Neural progenitor cell (in vitro differentiated cells): ENCODE data around the gene TMEM41B. TPM values are rescaled to one million over a fixed set of nuclear protein-coding genes. Genes with fewer than 3 reads are reported as not detected.

Source experiments
- DNase-seq: peaks from one replicate; pipeline ENCODE4 v3.0.0-alpha.2; 2016; ENCODE audit warnings: low spot score
- H2AFZ ChIP-seq: fragments of 200-600 bp; sonication (generic); replicated peaks from 2 replicates; pipeline ENCODE4 v1.6.1; 2016; ENCODE audit warnings: antibody characterized with exemption
- H3F3A ChIP-seq: fragments of 200-600 bp; sonication (generic); 2 replicates; pipeline ENCODE4 v1.6.1; 2016; ENCODE audit warnings: antibody characterized with exemption, low read depth
- H3K27ac ChIP-seq: fragments of 200-600 bp; sonication (generic); 2 replicates; pipeline ENCODE4 v1.5.1; 2016; ENCODE audit warnings: mild to moderate bottlenecking
- H3K27me3 ChIP-seq: fragments of 200-600 bp; sonication (generic); 2 replicates; pipeline ENCODE4 v1.6.1; 2016; ENCODE audit warnings: mild to moderate bottlenecking, moderate library complexity
- H3K36me3 ChIP-seq: fragments of 200-600 bp; sonication (generic); 2 replicates; pipeline ENCODE4 v1.5.1; 2016
- H3K4me1 ChIP-seq: fragments of 200-600 bp; sonication (generic); 2 replicates; pipeline ENCODE4 v1.6.1; 2016; ENCODE audit warnings: mixed run types
- H3K4me2 ChIP-seq: fragments of 200-600 bp; sonication (generic); 2 replicates; pipeline ENCODE4 v1.6.1; 2016
- H3K4me3 ChIP-seq: fragments of 200-600 bp; sonication (generic); 2 replicates; pipeline ENCODE4 v1.5.1; 2016
- H3K79me2 ChIP-seq: fragments of 200-600 bp; sonication (generic); 2 replicates; pipeline ENCODE4 v1.6.1; 2016; ENCODE audit warnings: low read depth
- H3K9ac ChIP-seq: fragments of 200-600 bp; sonication (generic); 2 replicates; pipeline ENCODE4 v1.6.1; 2016
- H3K9me3 ChIP-seq: fragments of 200-600 bp; sonication (generic); 2 replicates; pipeline ENCODE4 v1.5.1; 2016; ENCODE audit warnings: low read depth
- H4K20me1 ChIP-seq: fragments of 200-600 bp; sonication (generic); 2 replicates; pipeline ENCODE4 v1.6.1; 2016; ENCODE audit warnings: low read depth
- H3K27ac Mint-ChIP-seq: 3 replicates; pipeline ENCODE4 v1.8.0; 2021; ENCODE audit warnings: mixed read lengths
- H3K27me3 Mint-ChIP-seq: 2 replicates; pipeline ENCODE4 v1.8.0; 2022; ENCODE audit warnings: low read depth, mild to moderate bottlenecking, inconsistent platforms, moderate library complexity, mixed read lengths; ENCODE audit not compliant: insufficient read depth
- H3K36me3 Mint-ChIP-seq: 3 replicates; pipeline ENCODE4 v1.8.0; 2021; ENCODE audit warnings: mixed read lengths
- H3K4me1 Mint-ChIP-seq: 3 replicates; pipeline ENCODE4 v1.8.0; 2021; ENCODE audit warnings: mixed read lengths
- H3K4me3 Mint-ChIP-seq: 3 replicates; pipeline ENCODE4 v1.8.0; 2021; ENCODE audit warnings: mild to moderate bottlenecking, moderate library complexity, mixed read lengths
- H3K9me3 Mint-ChIP-seq: 3 replicates; pipeline ENCODE4 v1.8.0; 2020; ENCODE audit warnings: mixed read lengths
- CTCF ChIP-seq: fragments of 200-600 bp; sonication (generic); IDR thresholded peaks from 2 replicates; pipeline ENCODE4 v1.5.1; 2017; ENCODE audit warnings: antibody characterized with exemption, mild to moderate bottlenecking
- EZH2 ChIP-seq: fragments of 200-600 bp; sonication (generic); IDR thresholded peaks from 2 replicates; pipeline ENCODE4 v1.6.1; 2017; ENCODE audit warnings: antibody characterized with exemption, mild to moderate bottlenecking, moderate library complexity
- EZH2phosphoT487 ChIP-seq: fragments of 200-600 bp; sonication (generic); IDR thresholded peaks from 2 replicates; pipeline ENCODE4 v1.6.1; 2017; ENCODE audit warnings: antibody characterized with exemption
- total RNA-seq: library from RNA; depleted of rRNA; stranded (reverse); fragments of >200 nt; gene quantifications from 2 replicates; pipeline ENCODE4 v1.2.3, GENCODE V29; 2015; ENCODE audit warnings: low replicate concordance

Gene TMEM41B
- total RNA-seq, 1 donor from 2014 or later, result 82.4 TPM

GRCh38 chr11:9301720-9302119, 12.7 kb downstream of the TMEM41B start:
- no peak overlapping the region for H2AFZ ChIP-seq
- H3K27ac ChIP-seq, result no peak overlapping the region
- H3K9me3 ChIP-seq, result no peaks in the 10 kb centered on the region
- Mint-ChIP-seq H3K36me3 (peaks cover 9% of the 10 kb centered on the region), H3K9me3 (peaks cover 5% of the 10 kb centered on the region), H3K4me3 (no peak overlapping the region), H3K27ac (no peak overlapping the region), H3K4me1 (no peaks in the 10 kb centered on the region), H3K27me3 (no peaks in the 10 kb centered on the region)
- no peaks in the 10 kb centered on the region for H3K4me1 ChIP-seq
- H3F3A ChIP-seq, result no peaks in the 10 kb centered on the region
- no peak for TF ChIP-seq EZH2phosphoT487
- TF ChIP-seq EZH2, result no peak
- TF ChIP-seq CTCF, result no peak
- H3K4me2 ChIP-seq, result no peak overlapping the region
- no peaks in the 10 kb centered on the region for H4K20me1 ChIP-seq
- no peak overlapping the region for H3K4me3 ChIP-seq
- no peak overlapping the region for H3K9ac ChIP-seq
- no peaks in the 10 kb centered on the region for H3K36me3 ChIP-seq
- no peak for DNase-seq
- H3K79me2 ChIP-seq, result peaks cover 78% of the 10 kb centered on the region
- no peaks in the 10 kb centered on the region for H3K27me3 ChIP-seq

- Mint-ChIP-seq H3K27me3 (no peaks in the 10 kb centered on the region), H3K27ac (no peak overlapping the region), H3K4me3 (no peak overlapping the region), H3K36me3 (peaks cover 3% of the 10 kb centered on the region), H3K9me3 (no peaks in the 10 kb centered on the region), H3K4me1 (no peaks in the 10 kb centered on the region)
- Histone ChIP-seq H3K36me3 (peaks cover 6% of the 10 kb centered on the region), H4K20me1 (no peaks in the 10 kb centered on the region), H3K9ac (no peak overlapping the region), H3K4me2 (no peak overlapping the region), H3F3A (no peaks in the 10 kb centered on the region), H3K79me2 (peaks cover 32% of the 10 kb centered on the region), H3K27me3 (no peaks in the 10 kb centered on the region), H3K9me3 (no peaks in the 10 kb centered on the region), H3K4me3 (no peak overlapping the region), H3K27ac (no peak overlapping the region), H3K4me1 (no peaks in the 10 kb centered on the region), H2AFZ (no peak overlapping the region)
- no peak for DNase-seq
- TF ChIP-seq EZH2, result no peak
- TF ChIP-seq EZH2phosphoT487, result no peak
- no peak for TF ChIP-seq CTCF
These were observed 20.7 kb downstream of the TMEM41B start for GRCh38 chr11:9293646-9294045.

GRCh38 chr11:9285850-9286587, 28.4 kb downstream of the TMEM41B start:
- Histone ChIP-seq H3K4me3 (no peak overlapping the region), H3K27me3 (no peaks in the 10 kb centered on the region), H3K9ac (no peak overlapping the region), H3K79me2 (peaks cover 3% of the 10 kb centered on the region), H3K27ac (no peak overlapping the region), H3K36me3 (peaks cover 10% of the 10 kb centered on the region), H4K20me1 (no peaks in the 10 kb centered on the region), H3K4me1 (no peaks in the 10 kb centered on the region), H3F3A (peaks cover 3% of the 10 kb centered on the region), H3K9me3 (no peaks in the 10 kb centered on the region), H3K4me2 (no peak overlapping the region), H2AFZ (no peak overlapping the region)
- TF ChIP-seq EZH2phosphoT487 (no peak), CTCF (no peak), EZH2 (no peak)
- Mint-ChIP-seq H3K9me3 (no peaks in the 10 kb centered on the region), H3K27me3 (peaks cover 2% of the 10 kb centered on the region), H3K36me3 (peaks cover 6% of the 10 kb centered on the region), H3K27ac (no peak overlapping the region), H3K4me1 (no peaks in the 10 kb centered on the region), H3K4me3 (no peak overlapping the region)
- DNase-seq, result no peak
